ENCODE results near the gene TRA2B. TPM values are rescaled to one million over a fixed set of nuclear protein-coding genes. Genes with fewer than 3 reads are reported as not detected.

Gene TRA2B
- total and polyA plus RNA-seq, 2 of the 8 experiments (the other 6 are each of a cell fraction or from before 2014, with no cell fraction given): 206 to 274 TPM

DNA sequence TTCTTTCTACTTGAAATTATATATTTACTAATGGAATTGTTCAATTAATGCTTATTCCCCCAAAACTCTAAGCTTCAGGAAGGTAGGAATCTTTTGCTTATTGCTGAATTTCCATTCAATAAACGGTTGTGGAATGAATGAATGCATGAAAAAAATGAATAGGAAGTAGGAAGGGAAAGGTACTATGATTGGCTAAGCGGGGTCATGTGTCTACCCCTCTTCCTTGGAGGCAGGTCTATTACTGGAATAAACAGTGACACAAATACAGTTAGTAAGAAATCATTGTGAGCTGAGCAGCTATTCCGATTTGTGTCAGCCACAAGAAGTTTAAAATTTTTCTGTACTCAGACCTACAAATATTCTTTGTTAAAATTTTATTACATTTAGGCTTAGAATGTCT, 10.5 kb upstream of the TRA2B start:
- Histone ChIP-seq H2BK15ac (ENCODE audit: low read length) (no peak overlapping the region), H3K18ac (ENCODE audit: extremely low read depth, low read length) (no peak overlapping the region), H4K20me1 (replicated peaks in 1 of 2; ENCODE audit: control insufficient read depth in 1 of 2, insufficient read depth in 2 of 2, low read length in 2 of 2) (no peaks in the 10 kb centered on the region), H3K9me3 (ENCODE audit: insufficient read depth in 2 of 2, low read depth in 1 of 2, low read length in 1 of 2) (no peaks in the 10 kb centered on the region), H3K4me1 (replicated peaks in 1 of 4; ENCODE audit: control insufficient read depth in 3 of 4, insufficient read depth in 4 of 4, low read length in 3 of 4) (peaks cover 0 to under 1% (median 0%) of the 10 kb centered on the region in 4 experiments; a peak in 1 of 7 replicates), H3K27me3 (replicated peaks in 1 of 4; ENCODE audit: control insufficient read depth in 3 of 4, extremely low read depth in 1 of 4, insufficient read depth in 3 of 4, low read length in 3 of 4) (no peaks in the 10 kb centered on the region), H2BK120ac (replicated peaks; ENCODE audit: low read depth, low read length) (no peak overlapping the region), H2BK20ac (ENCODE audit: low read length) (no peak overlapping the region), H3K23ac (ENCODE audit: insufficient read length) (no peak overlapping the region), H4K5ac (ENCODE audit: insufficient read length, low read depth, low read length) (no peak overlapping the region), H3K23me2 (ENCODE audit: low read depth, low read length) (no peaks in the 10 kb centered on the region), H2BK5ac (ENCODE audit: low read depth, low read length) (no peak overlapping the region), H3K56ac (replicated peaks; ENCODE audit: insufficient read length, low read depth, low read length) (no peak overlapping the region), H2AFZ (ENCODE audit: low read length) (no peak overlapping the region), H3K79me1 (ENCODE audit: low read depth, low read length) (no peaks in the 10 kb centered on the region), H3K4me2 (ENCODE audit: insufficient read depth in 1 of 2, low read depth in 2 of 2, low read length in 2 of 2) (no peak overlapping the region), H2BK12ac (ENCODE audit: low read depth, low read length) (no peak overlapping the region), H3K79me2 (ENCODE audit: control insufficient read depth in 1 of 2, insufficient read depth in 2 of 2, low read length in 2 of 2) (no peaks in the 10 kb centered on the region), H3K9ac (replicated peaks in 1 of 4; ENCODE audit: extremely low read depth in 1 of 4, low read depth in 3 of 4, low read length in 3 of 4) (no peak overlapping the region), H4K8ac (ENCODE audit: extremely low read depth, insufficient read depth, low read length) (no peak overlapping the region), H3K4me3 (ENCODE audit: extremely low read depth in 1 of 4, insufficient read depth in 2 of 4, low read depth in 3 of 4, low read length in 4 of 4) (no peak overlapping the region), H4K91ac (replicated peaks; ENCODE audit: insufficient read length, low read length) (no peak overlapping the region), H3K36me3 (ENCODE audit: control insufficient read depth in 2 of 4, insufficient read depth in 4 of 4, low read length in 3 of 4) (no peaks in the 10 kb centered on the region), H3K27ac (ENCODE audit: low read depth, low read length) (no peak overlapping the region), H2AK5ac (ENCODE audit: low read depth, low read length) (no peak overlapping the region), H3K4ac (replicated peaks; ENCODE audit: insufficient read length, low read depth, low read length) (no peak overlapping the region), H3K14ac (ENCODE audit: insufficient read length) (no peak overlapping the region)
- POLR2A ChIA-PET (ENCODE audit: partially characterized antibody): interaction anchor here (1.1 kb wide), 1 partner anchor 11 kb away, joined by 4 read pairs; the partner anchor contains the start of gene TRA2B
- 90% methylated on average over 3 of the region's 3 CpGs; no CpG with 5 or more reads in 1 of the 2 experiments for WGBS, 2 experiments (ENCODE audit: extremely low coverage in 1 of 2, insufficient coverage in 1 of 2, insufficient read length in 1 of 2, insufficient replicate concordance in 2 of 2, low coverage in 1 of 2, low lambda C conversion rate in 2 of 2, missing lambda C conversion rate in 1 of 2)
- CTCF ChIA-PET (ENCODE audit: partially characterized antibody): no interaction called here
- FAIRE-seq (no peak), DNase-seq (ENCODE audit: low read depth in 1 of 2, low spot score in 2 of 2) (no peak)
- no peak for TF ChIP-seq TCF12 (IDR thresholded peaks at IDR 0.05; ENCODE audit: low read depth, low read length)
- TF ChIP-seq ZNF274 (IDR thresholded peaks at IDR 0.05; ENCODE audit: borderline replicate concordance, extremely low read depth, low read length): no peak
- no peak for TF ChIP-seq SAP30 (IDR thresholded peaks at IDR 0.05; ENCODE audit: insufficient read depth, insufficient replicate concordance, low read length)
- no peak for TF ChIP-seq E2F6 (IDR thresholded peaks at IDR 0.05)
- TF ChIP-seq, protein P1, sequence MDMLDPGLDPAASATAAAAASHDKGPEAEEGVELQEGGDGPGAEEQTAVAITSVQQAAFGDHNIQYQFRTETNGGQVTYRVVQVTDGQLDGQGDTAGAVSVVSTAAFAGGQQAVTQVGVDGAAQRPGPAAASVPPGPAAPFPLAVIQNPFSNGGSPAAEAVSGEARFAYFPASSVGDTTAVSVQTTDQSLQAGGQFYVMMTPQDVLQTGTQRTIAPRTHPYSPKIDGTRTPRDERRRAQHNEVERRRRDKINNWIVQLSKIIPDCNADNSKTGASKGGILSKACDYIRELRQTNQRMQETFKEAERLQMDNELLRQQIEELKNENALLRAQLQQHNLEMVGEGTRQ (IDR thresholded peaks at IDR 0.05; ENCODE audit: low read length): no peak
- TF ChIP-seq ATF3 (IDR thresholded peaks at IDR 0.05; ENCODE audit: insufficient read depth, low read depth, low read length): no peak
- TF ChIP-seq CTBP2 (IDR thresholded peaks at IDR 0.05; ENCODE audit: borderline replicate concordance, insufficient read depth, insufficient read length, low read length): no peak
- TF ChIP-seq SP4 (IDR thresholded peaks at IDR 0.05; ENCODE audit: low read length): no peak
- no peak for TF ChIP-seq NRF1 (IDR thresholded peaks at IDR 0.05; ENCODE audit: low read depth, low read length)
- TF ChIP-seq BRCA1 (IDR thresholded peaks at IDR 0.05; ENCODE audit: low read depth, low read length): no peak
- TF ChIP-seq YY1 (IDR thresholded peaks at IDR 0.05; ENCODE audit: low read depth, low read length): no peak
- no peak for TF ChIP-seq CREB1 (IDR thresholded peaks at IDR 0.05)

All from H1 (cell line).